K562 (cell line): ENCODE results near the gene PGAM2. TPM values are rescaled to one million over a fixed set of nuclear protein-coding genes. Genes with fewer than 3 reads are reported as not detected.

Experiments used
- ATAC-seq: fragments of 200-7000 bp; cut with Tn5 transposase; 3 replicates; pipeline ENCODE4 v1.9.1; 2020; ENCODE audit warnings: moderate library complexity
- BruUV-seq: library from RNA; stranded (reverse); fragments of 400-500 nt; replicated peaks from 2 replicates; lab custom pipeline; 2021; lab: Mats Ljungman, UMichigan
- CTCF ChIA-PET: fragments of 300-600 bp; formaldehyde crosslinking; extraction: SDS; loops from one replicate; lab custom pipeline; 2021; ENCODE audit warnings: low intra/inter-chr PET ratio; lab: Yijun Ruan, JAX
- POLR2A ChIA-PET: fragments of 300-600, 350-650 bp; sonication (Branson Sonifier 250); formaldehyde crosslinking; extraction: SDS; loops from one replicate; lab custom pipeline; 2021; ENCODE audit warnings: antibody characterized with exemption, inconsistent platforms; lab: Yijun Ruan, JAX
- DNase-seq, 4 experiments: peaks; one replicate each; pipeline versions ENCODE4 v3.0.0 to v3.0.0-alpha.2; 2011 to 2018; ENCODE audit warnings: low spot score in 3 of 4, mixed read lengths in 3 of 4; ENCODE audit errors: extremely low read depth in 1 of 4
- FAIRE-seq: peaks from 2 replicates; lab custom pipeline; 2011; peaks lifted over from hg19 to GRCh38; lab: Jason Lieb, UNC
- H2AFZ ChIP-seq: 2 replicates; pipeline ENCODE4 v1.6.0; 2011; ENCODE audit warnings: low read depth, low read length, control low read depth, inconsistent platforms
- H3K27ac ChIP-seq: fragments of 200-600 bp; 3 replicates; pipeline ENCODE4 v1.8.0; 2011; ENCODE audit warnings: low read depth, mild to moderate bottlenecking, control low read depth, inconsistent platforms, low read length, moderate library complexity, mixed read lengths; ENCODE audit errors: extremely low read depth
- H3K27me3 ChIP-seq, 2 experiments: fragments of 300-600 bp in 1 of 2; 2 replicates in 1 of 2; 3 replicates in 1 of 2; pipeline versions ENCODE4 v1.6.0 to v1.8.0; 2011; ENCODE audit warnings: inconsistent platforms in 2 of 2, low read length in 2 of 2, mild to moderate bottlenecking in 1 of 2, mixed read lengths in 1 of 2, moderate library complexity in 1 of 2; ENCODE audit not compliant: control insufficient read depth in 2 of 2, insufficient read depth in 2 of 2
- H3K36me3 ChIP-seq: fragments of 300-600 bp; 3 replicates; pipeline ENCODE4 v1.8.0; 2011; ENCODE audit warnings: mild to moderate bottlenecking, low read length, inconsistent platforms; ENCODE audit not compliant: control insufficient read depth, insufficient read depth
- H3K4me1 ChIP-seq, 2 experiments: fragments of 200-600 bp in 1 of 2; replicated peaks in 1 of 2; 2 replicates in 1 of 2; 3 replicates in 1 of 2; pipeline versions ENCODE4 v1.5.1 to v1.8.0; 2011; ENCODE audit warnings: inconsistent platforms in 2 of 2, low read length in 2 of 2, mild to moderate bottlenecking in 1 of 2, mixed read lengths in 1 of 2, moderate library complexity in 1 of 2; ENCODE audit not compliant: control insufficient read depth in 2 of 2, insufficient read depth in 2 of 2
- H3K4me2 ChIP-seq: 2 replicates; pipeline ENCODE4 v1.6.1; 2011; ENCODE audit warnings: low read length, control low read depth, inconsistent platforms, mixed read lengths; ENCODE audit not compliant: insufficient read depth
- H3K4me3 ChIP-seq: fragments of 200-600 bp; sonication (generic), shearing (Covaris generic); 2 replicates; pipeline ENCODE4 v1.5.1; 2016; ENCODE audit warnings: control low read depth, inconsistent platforms
- H3K79me2 ChIP-seq: fragments of 200-600 bp; 3 replicates; pipeline ENCODE4 v1.8.0; 2011; ENCODE audit warnings: low read length, inconsistent platforms; ENCODE audit not compliant: control insufficient read depth, insufficient read depth
- H3K9ac ChIP-seq, 2 experiments: 2 replicates each; pipeline versions ENCODE4 v1.6.0 to v1.6.1; 2011; ENCODE audit warnings: low read depth in 2 of 2, low read length in 2 of 2, control low read depth in 1 of 2, inconsistent platforms in 1 of 2, mild to moderate bottlenecking in 1 of 2, mixed read lengths in 1 of 2; ENCODE audit not compliant: insufficient read depth in 1 of 2
- H3K9me1 ChIP-seq: one replicate; pipeline ENCODE4 v1.6.0; 2011; ENCODE audit warnings: inconsistent platforms, mild to moderate bottlenecking, low read length, moderate library complexity; ENCODE audit not compliant: control insufficient read depth, insufficient read depth
- H3K9me3 ChIP-seq: replicated peaks from 2 replicates; pipeline ENCODE4 v1.5.1; 2011; ENCODE audit warnings: low read depth, low read length, inconsistent platforms; ENCODE audit not compliant: control insufficient read depth, insufficient read depth
- H4K20me1 ChIP-seq: replicated peaks from 2 replicates; pipeline ENCODE4 v1.6.1; 2011; ENCODE audit warnings: low read length, inconsistent platforms, mixed read lengths; ENCODE audit not compliant: control insufficient read depth, insufficient read depth
- GMEB1 ChIP-seq: fragments of 250-450 bp; sonication (Bioruptor Pico); IDR thresholded peaks from 2 replicates; pipeline ENCODE4 v1.4.0; 2020; ENCODE audit warnings: mild to moderate bottlenecking
- NFIC ChIP-seq: fragments of 450-650 bp; IDR thresholded peaks from 2 replicates; pipeline ENCODE4 v1.6.1; 2017; ENCODE audit warnings: mild to moderate bottlenecking, inconsistent platforms
- WGBS: fragments of 100-300 bp; shearing (Covaris generic); methylation state at CpG from one replicate; pipeline ENCODE4 v1.1.6; 2016; ENCODE audit warnings: low coverage, mixed read lengths; ENCODE audit not compliant: insufficient coverage; ENCODE audit errors: missing lambda C conversion rate; 5-methylcytosine and 5-hydroxymethylcytosine counted together
- in situ Hi-C: fragments of 300-500 bp; cut with MboI; formaldehyde crosslinking; loops from 4 replicates; pipeline ENCODE4 v1.15.0; 2018; ENCODE audit warnings: inconsistent platforms, mixed read lengths
- intact Hi-C: fragments of 100-400 bp; cut with micrococcal nuclease; formaldehyde crosslinking; loops from 2 replicates; pipeline ENCODE4 v1.14.2; 2022
- polyA plus RNA-seq, 8 experiments: library from polyadenylated mRNA; depleted of rRNA in 4 of 8; stranded (reverse) in 5 of 8; unstranded in 3 of 8; fragments of >200 nt; fragmentation: Nextera tagmentation in 2 of 8; fragmentation: Illumina TruSeq in 1 of 8; extraction: Ambion mirVana in 2 of 8; extraction: Trizol in 1 of 8; gene quantifications; 2 replicates each; pipeline versions ENCODE4 v1.2.1 to v1.2.3, GENCODE V29; 2011 to 2014; ENCODE audit warnings: inconsistent platforms in 1 of 8, missing spikeins in 1 of 8
- total RNA-seq, 7 experiments: library from RNA; depleted of rRNA in 6 of 7; stranded (reverse); fragments of >200 nt in 6 of 7; fragmentation: Illumina TruSeq in 2 of 7; extraction: Trizol in 2 of 7; gene quantifications; 2 replicates each; pipeline versions ENCODE4 v1.2.1 to v1.2.3, GENCODE V29; 2011 to 2021; ENCODE audit warnings: low replicate concordance in 1 of 7

PGAM2 gene
- total and polyA plus RNA-seq, 9 of the 15 experiments (the other 6 are each of a cell fraction or from before 2014, with no cell fraction given) = not detected

GRCh38 chr7:44059219-44060090 is 5.9 kb downstream of the PGAM2 start:
- ATAC-seq (no peak), FAIRE-seq (no peak), DNase-seq (no peak)
- Histone ChIP-seq H3K9ac (peak overlapping the region in 1 of 2 experiments; percentile 17; a peak in 1 of 4 replicates), H3K9me3 (no peaks in the 10 kb centered on the region), H3K4me3 (no peak overlapping the region), H3K27ac (no peak overlapping the region), H4K20me1 (peaks cover 3% of the 10 kb centered on the region; the same call in 1 of the 2 replicates), H3K4me1 (peaks cover 0 to 20% of the 10 kb centered on the region in 2 experiments; a peak in 2 of 5 replicates), H3K36me3 (peaks cover 69% of the 10 kb centered on the region; the same call in 2 of the 3 replicates), H2AFZ (no peak overlapping the region), H3K4me2 (no peak overlapping the region), H3K79me2 (no peaks in the 10 kb centered on the region), H3K9me1 (no peaks in the 10 kb centered on the region), H3K27me3 (no peaks in the 10 kb centered on the region)
- in situ Hi-C loops = no loop called here
- TF ChIP-seq NFIC (peak; percentile 72), GMEB1 (CRISPR knock-in tag) (no peak)
- intact Hi-C loops = no loop called here
- WGBS = 81% methylated on average over 12 of the region's 14 CpGs
- no TSS peak for BruUV-seq
- CTCF ChIA-PET = no interaction called here
- POLR2A ChIA-PET = no interaction called here
